A549 treated with CpdA at 1 μM for 4 hours (cell line): ENCODE data around the gene PRPF40A. TPM values are rescaled to one million over a fixed set of nuclear protein-coding genes. Genes with fewer than 3 reads are reported as not detected.

Experiments
- total RNA-seq: library from RNA; stranded (reverse); fragments of 200-300 nt; extraction: Qiagen RNA extraction; gene quantifications from 5 replicates; pipeline ENCODE4 v1.2.3, GENCODE V29; 2022; ENCODE audit warnings: low read depth

PRPF40A gene
- 64.8 to 93.4 TPM (median 85.7 TPM) in 5 replicates for total RNA-seq

GRCh38 chr2:152717228-152718075 is at the start of gene PRPF40A:
TSS of gene PRPF40A (minus strand) at chr2:152717461. CDS start at chr2:152717439, 22 bp downstream.

GRCh38 chr2:152718076-152718908 is 1.0 kb upstream of the PRPF40A start, which contains the start of gene ARL6IP6:
TSS of gene ARL6IP6 (plus strand) at chr2:152718620. CDS start at chr2:152718625, 5 bp downstream.

Other genes with a start within 250 kb of the PRPF40A start
- gene ARL6IP6, start 1.2 kb upstream of the PRPF40A start, total RNA-seq = 21.1 to 26.1 TPM (median 22.0 TPM) in 5 replicates